ENCODE data around the gene FASN. TPM values are rescaled to one million over a fixed set of nuclear protein-coding genes. Genes with fewer than 3 reads are reported as not detected.

Gene FASN
- total RNA-seq, 4 donors from 2014 or later, result 50.4 to 110 (median 76.5) TPM

GRCh38 chr17:82086941-82087906, 10.8 kb downstream of the FASN start:
- no peak for DNase-seq
- Histone ChIP-seq H3K27ac (no peak overlapping the region), H3K4me3 (no peak overlapping the region), H3K36me3 (peaks cover 0 to 100% (median 0%) of the 10 kb centered on the region in 3 donors), H3K9me3 (no peaks in the 10 kb centered on the region), H3K4me1 (no peaks in the 10 kb centered on the region), H3K27me3 (no peaks in the 10 kb centered on the region)
- TF ChIP-seq POLR2A (IDR thresholded peaks at IDR 0.05) (no peak), CTCF (IDR thresholded peaks at IDR 0.05) (no peak)

- H3K27ac ChIP-seq, result no peak overlapping the region
- DNase-seq, result no peak
- TF ChIP-seq CTCF (IDR thresholded peaks at IDR 0.05), result no peak
- TF ChIP-seq POLR2A (IDR thresholded peaks at IDR 0.05), result no peak
Observed at GRCh38 chr17:82085931-82086764, 11.9 kb downstream of the FASN start.

GRCh38 chr17:82085031-82085861, 12.8 kb downstream of the FASN start:
- Histone ChIP-seq H3K27ac (no peak overlapping the region), H3K9me3 (no peaks in the 10 kb centered on the region), H3K36me3 (peaks cover 0 to 100% (median 0%) of the 10 kb centered on the region in 3 donors), H3K4me1 (no peaks in the 10 kb centered on the region), H3K27me3 (no peaks in the 10 kb centered on the region), H3K4me3 (no peak overlapping the region)
- TF ChIP-seq CTCF (IDR thresholded peaks at IDR 0.05), result no peak
- no peak for TF ChIP-seq POLR2A (IDR thresholded peaks at IDR 0.05)
- no peak for DNase-seq

More at GRCh38 chr17:82085931-82086764, 11.9 kb downstream of the FASN start:
- no peaks in the 10 kb centered on the region for H3K27me3 ChIP-seq
- H3K36me3 ChIP-seq, result peaks cover 0 to 100% (median 0%) of the 10 kb centered on the region in 3 donors
- no peaks in the 10 kb centered on the region for H3K9me3 ChIP-seq
- no peaks in the 10 kb centered on the region for H3K4me1 ChIP-seq
- no peak overlapping the region for H3K4me3 ChIP-seq

- DNase-seq, result no peak
- no peak for TF ChIP-seq POLR2A (IDR thresholded peaks at IDR 0.05)
- no peak for TF ChIP-seq CTCF (IDR thresholded peaks at IDR 0.05)
- Histone ChIP-seq H3K4me3 (no peak overlapping the region), H3K9me3 (no peaks in the 10 kb centered on the region), H3K27ac (no peak overlapping the region), H3K36me3 (peaks cover 0 to 100% (median 0%) of the 10 kb centered on the region in 3 donors), H3K27me3 (no peaks in the 10 kb centered on the region), H3K4me1 (no peaks in the 10 kb centered on the region)
Observed at GRCh38 chr17:82084373-82085030, 13.5 kb downstream of the FASN start.

All from Peyer's patch (tissue), 4 donors.